ENCODE results near the gene MEF2A.

Gene MEF2A

GRCh38 chr15:99717161-99718009 is 151.6 kb downstream of the MEF2A start:
- peaks cover 5% of the 10 kb centered on the region for H3K4me1 ChIP-seq (ENCODE audit: control insufficient read depth, insufficient read depth, low read length, poor library complexity, severe bottlenecking)
- H3K27ac ChIP-seq (ENCODE audit: low read depth, low read length, severe bottlenecking) = no peak overlapping the region
- 88 to 91% methylated on average over 13 to 17 of the region's 19 CpGs for WGBS, 2 experiments (ENCODE audit: insufficient coverage in 2 of 2)
- no peaks in the 10 kb centered on the region for H3K9me3 ChIP-seq (ENCODE audit: control insufficient read depth, low read length)
- peaks cover 18% of the 10 kb centered on the region for H3K36me3 ChIP-seq (ENCODE audit: control insufficient read depth, insufficient read depth, low read length)
- H3K4me3 ChIP-seq (ENCODE audit: extremely low read depth, insufficient read depth, low read length, poor library complexity, severe bottlenecking) = no peak overlapping the region

GRCh38 chr15:99718421-99718820 is 152.6 kb downstream of the MEF2A start:
- no peak overlapping the region for H3K27ac ChIP-seq (ENCODE audit: low read depth, low read length, severe bottlenecking)
- WGBS, 2 experiments (ENCODE audit: insufficient coverage in 2 of 2) = 95 to 100% methylated on average over 4 of the region's 4 CpGs
- no peaks in the 10 kb centered on the region for H3K4me1 ChIP-seq (ENCODE audit: control insufficient read depth, insufficient read depth, low read length, poor library complexity, severe bottlenecking)
- no peak overlapping the region for H3K4me3 ChIP-seq (ENCODE audit: extremely low read depth, insufficient read depth, low read length, poor library complexity, severe bottlenecking)
- H3K36me3 ChIP-seq (ENCODE audit: control insufficient read depth, insufficient read depth, low read length) = peaks cover 9% of the 10 kb centered on the region
- H3K9me3 ChIP-seq (ENCODE audit: control insufficient read depth, low read length) = no peaks in the 10 kb centered on the region

GRCh38 chr15:99719096-99719541 is 153.3 kb downstream of the MEF2A start:
- no peak overlapping the region for H3K27ac ChIP-seq (ENCODE audit: low read depth, low read length, severe bottlenecking)
- WGBS, 2 experiments (ENCODE audit: insufficient coverage in 2 of 2) = 89 to 100% methylated on average over 2 of the region's 5 CpGs
- no peaks in the 10 kb centered on the region for H3K9me3 ChIP-seq (ENCODE audit: control insufficient read depth, low read length)
- no peaks in the 10 kb centered on the region for H3K4me1 ChIP-seq (ENCODE audit: control insufficient read depth, insufficient read depth, low read length, poor library complexity, severe bottlenecking)
- H3K36me3 ChIP-seq (ENCODE audit: control insufficient read depth, insufficient read depth, low read length) = peaks cover 9% of the 10 kb centered on the region
- H3K4me3 ChIP-seq (ENCODE audit: extremely low read depth, insufficient read depth, low read length, poor library complexity, severe bottlenecking) = no peak overlapping the region

- H3K4me3 ChIP-seq (ENCODE audit: extremely low read depth, insufficient read depth, low read length, poor library complexity, severe bottlenecking) = no peak overlapping the region
- H3K9me3 ChIP-seq (ENCODE audit: control insufficient read depth, low read length) = peaks cover 8% of the 10 kb centered on the region
- H3K27ac ChIP-seq (ENCODE audit: low read depth, low read length, severe bottlenecking) = no peak overlapping the region
- no peaks in the 10 kb centered on the region for H3K4me1 ChIP-seq (ENCODE audit: control insufficient read depth, insufficient read depth, low read length, poor library complexity, severe bottlenecking)
- peaks cover 7% of the 10 kb centered on the region for H3K36me3 ChIP-seq (ENCODE audit: control insufficient read depth, insufficient read depth, low read length)
- 84 to 90% methylated on average over 7 of the region's 7 CpGs for WGBS, 2 experiments (ENCODE audit: insufficient coverage in 2 of 2)
These were observed 154.7 kb downstream of the MEF2A start for GRCh38 chr15:99720533-99720932.

GRCh38 chr15:99721104-99721778 is 155.5 kb downstream of the MEF2A start:
- no peaks in the 10 kb centered on the region for H3K4me1 ChIP-seq (ENCODE audit: control insufficient read depth, insufficient read depth, low read length, poor library complexity, severe bottlenecking)
- no peak overlapping the region for H3K27ac ChIP-seq (ENCODE audit: low read depth, low read length, severe bottlenecking)
- peaks cover 12% of the 10 kb centered on the region for H3K9me3 ChIP-seq (ENCODE audit: control insufficient read depth, low read length)
- no peak overlapping the region for H3K4me3 ChIP-seq (ENCODE audit: extremely low read depth, insufficient read depth, low read length, poor library complexity, severe bottlenecking)
- 87 to 92% methylated on average over 3 of the region's 3 CpGs for WGBS, 2 experiments (ENCODE audit: insufficient coverage in 2 of 2)
- H3K36me3 ChIP-seq (ENCODE audit: control insufficient read depth, insufficient read depth, low read length) = peaks cover 4% of the 10 kb centered on the region

GRCh38 chr15:99721896-99722295 is 156.1 kb downstream of the MEF2A start:
- peaks cover 12% of the 10 kb centered on the region for H3K9me3 ChIP-seq (ENCODE audit: control insufficient read depth, low read length)
- no peaks in the 10 kb centered on the region for H3K4me1 ChIP-seq (ENCODE audit: control insufficient read depth, insufficient read depth, low read length, poor library complexity, severe bottlenecking)
- no peak overlapping the region for H3K4me3 ChIP-seq (ENCODE audit: extremely low read depth, insufficient read depth, low read length, poor library complexity, severe bottlenecking)
- WGBS, 2 experiments (ENCODE audit: insufficient coverage in 2 of 2) = 93 to 100% methylated on average over 3 of the region's 4 CpGs
- peaks cover 3% of the 10 kb centered on the region for H3K36me3 ChIP-seq (ENCODE audit: control insufficient read depth, insufficient read depth, low read length)
- no peak overlapping the region for H3K27ac ChIP-seq (ENCODE audit: low read depth, low read length, severe bottlenecking)

GRCh38 chr15:99722406-99722805 is 156.6 kb downstream of the MEF2A start:
- Histone ChIP-seq H3K4me1 (ENCODE audit: control insufficient read depth, insufficient read depth, low read length, poor library complexity, severe bottlenecking) (no peaks in the 10 kb centered on the region), H3K27ac (ENCODE audit: low read depth, low read length, severe bottlenecking) (no peak overlapping the region), H3K4me3 (ENCODE audit: extremely low read depth, insufficient read depth, low read length, poor library complexity, severe bottlenecking) (no peak overlapping the region), H3K9me3 (ENCODE audit: control insufficient read depth, low read length) (peaks cover 12% of the 10 kb centered on the region), H3K36me3 (ENCODE audit: control insufficient read depth, insufficient read depth, low read length) (peaks cover 5% of the 10 kb centered on the region)
- whole genome bisulfite sequencing, 2 experiments (ENCODE audit: insufficient coverage in 2 of 2) = 100% methylated on average over 2 of the region's 3 CpGs

- H3K36me3 ChIP-seq (ENCODE audit: control insufficient read depth, insufficient read depth, low read length) = peaks cover 12% of the 10 kb centered on the region
- H3K27ac ChIP-seq (ENCODE audit: low read depth, low read length, severe bottlenecking) = no peak overlapping the region
- WGBS, 2 experiments (ENCODE audit: insufficient coverage in 2 of 2) = 80 to 100% methylated on average over 3 to 7 of the region's 7 CpGs
- H3K4me1 ChIP-seq (ENCODE audit: control insufficient read depth, insufficient read depth, low read length, poor library complexity, severe bottlenecking) = peaks cover 4% of the 10 kb centered on the region
- H3K4me3 ChIP-seq (ENCODE audit: extremely low read depth, insufficient read depth, low read length, poor library complexity, severe bottlenecking) = no peak overlapping the region
- H3K9me3 ChIP-seq (ENCODE audit: control insufficient read depth, low read length) = peaks cover 12% of the 10 kb centered on the region
These were observed 160.5 kb downstream of the MEF2A start for GRCh38 chr15:99726333-99726732.

- peaks cover 12% of the 10 kb centered on the region for H3K9me3 ChIP-seq (ENCODE audit: control insufficient read depth, low read length)
- 89 to 100% methylated on average over 1 of the region's 1 CpG for WGBS, 2 experiments (ENCODE audit: insufficient coverage in 2 of 2)
- peaks cover 12% of the 10 kb centered on the region for H3K36me3 ChIP-seq (ENCODE audit: control insufficient read depth, insufficient read depth, low read length)
- no peak overlapping the region for H3K27ac ChIP-seq (ENCODE audit: low read depth, low read length, severe bottlenecking)
- peaks cover 8% of the 10 kb centered on the region for H3K4me1 ChIP-seq (ENCODE audit: control insufficient read depth, insufficient read depth, low read length, poor library complexity, severe bottlenecking)
- H3K4me3 ChIP-seq (ENCODE audit: extremely low read depth, insufficient read depth, low read length, poor library complexity, severe bottlenecking) = no peak overlapping the region
These were observed 161.5 kb downstream of the MEF2A start for GRCh38 chr15:99727330-99727729.

GRCh38 chr15:99727733-99728132 is 161.9 kb downstream of the MEF2A start:
- no peak overlapping the region for H3K27ac ChIP-seq (ENCODE audit: low read depth, low read length, severe bottlenecking)
- H3K4me1 ChIP-seq (ENCODE audit: control insufficient read depth, insufficient read depth, low read length, poor library complexity, severe bottlenecking) = peaks cover 8% of the 10 kb centered on the region
- H3K9me3 ChIP-seq (ENCODE audit: control insufficient read depth, low read length) = peaks cover 12% of the 10 kb centered on the region
- 67 to 73% methylated on average over 5 of the region's 7 CpGs for WGBS, 2 experiments (ENCODE audit: insufficient coverage in 2 of 2)
- H3K36me3 ChIP-seq (ENCODE audit: control insufficient read depth, insufficient read depth, low read length) = peaks cover 12% of the 10 kb centered on the region
- no peak overlapping the region for H3K4me3 ChIP-seq (ENCODE audit: extremely low read depth, insufficient read depth, low read length, poor library complexity, severe bottlenecking)

GRCh38 chr15:99728916-99729315 is 163.1 kb downstream of the MEF2A start:
- WGBS, 2 experiments (ENCODE audit: insufficient coverage in 2 of 2) = 90 to 95% methylated on average over 5 to 6 of the region's 6 CpGs
- H3K4me3 ChIP-seq (ENCODE audit: extremely low read depth, insufficient read depth, low read length, poor library complexity, severe bottlenecking) = no peak overlapping the region
- H3K36me3 ChIP-seq (ENCODE audit: control insufficient read depth, insufficient read depth, low read length) = peaks cover 12% of the 10 kb centered on the region
- peaks cover 12% of the 10 kb centered on the region for H3K9me3 ChIP-seq (ENCODE audit: control insufficient read depth, low read length)
- H3K4me1 ChIP-seq (ENCODE audit: control insufficient read depth, insufficient read depth, low read length, poor library complexity, severe bottlenecking) = peaks cover 8% of the 10 kb centered on the region
- no peak overlapping the region for H3K27ac ChIP-seq (ENCODE audit: low read depth, low read length, severe bottlenecking)
